ENCODE data around the gene LAGE3.

LAGE3 gene

DNA sequence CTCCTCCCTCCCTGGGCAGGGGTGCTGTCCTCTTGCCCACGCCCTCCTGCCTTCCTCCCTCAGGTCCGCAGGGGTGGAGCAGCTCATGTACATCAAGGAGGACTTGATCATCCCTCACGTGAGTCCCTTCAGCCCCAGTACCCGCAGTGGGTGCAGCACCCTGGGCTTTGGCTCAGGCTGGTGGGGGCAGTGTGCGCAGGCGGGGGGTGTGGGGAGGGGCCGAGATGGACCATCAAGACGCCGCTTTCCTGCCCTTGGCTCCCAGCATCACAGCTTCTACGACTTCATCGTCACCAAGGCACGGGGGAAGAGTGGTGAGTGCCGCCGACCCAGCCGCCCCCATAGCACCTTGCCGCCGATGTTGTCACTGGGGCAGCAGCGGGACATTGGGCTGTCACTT is 29.5 kb downstream of the LAGE3 start:
- peaks cover 20% of the 10 kb centered on the region for H3K9me3 Mint-ChIP-seq
- no peaks in the 10 kb centered on the region for H3K4me1 Mint-ChIP-seq
- no peaks in the 10 kb centered on the region for H3K27me3 Mint-ChIP-seq (ENCODE audit: low read depth)
- no peak overlapping the region for H3K4me3 Mint-ChIP-seq
- no peak overlapping the region for H3K27ac Mint-ChIP-seq
- peaks cover 21% of the 10 kb centered on the region for H3K36me3 Mint-ChIP-seq (ENCODE audit: low read depth)
- no peak for TF ChIP-seq CTCF (IDR thresholded peaks at IDR 0.05; ENCODE audit: unreplicated experiment in 3 of 3)

- H3K36me3 Mint-ChIP-seq (ENCODE audit: low read depth) = peaks cover 15% of the 10 kb centered on the region
- TF ChIP-seq CTCF (IDR thresholded peaks at IDR 0.05; ENCODE audit: unreplicated experiment in 3 of 3) = no peak
- H3K4me1 Mint-ChIP-seq = no peaks in the 10 kb centered on the region
- H3K27ac Mint-ChIP-seq = no peak overlapping the region
- H3K9me3 Mint-ChIP-seq = peaks cover 15% of the 10 kb centered on the region
- H3K4me3 Mint-ChIP-seq = no peak overlapping the region
- H3K27me3 Mint-ChIP-seq (ENCODE audit: low read depth) = no peaks in the 10 kb centered on the region
Observed at GRCh38 chrX:154448484-154448883, 30.6 kb downstream of the LAGE3 start.

DNA sequence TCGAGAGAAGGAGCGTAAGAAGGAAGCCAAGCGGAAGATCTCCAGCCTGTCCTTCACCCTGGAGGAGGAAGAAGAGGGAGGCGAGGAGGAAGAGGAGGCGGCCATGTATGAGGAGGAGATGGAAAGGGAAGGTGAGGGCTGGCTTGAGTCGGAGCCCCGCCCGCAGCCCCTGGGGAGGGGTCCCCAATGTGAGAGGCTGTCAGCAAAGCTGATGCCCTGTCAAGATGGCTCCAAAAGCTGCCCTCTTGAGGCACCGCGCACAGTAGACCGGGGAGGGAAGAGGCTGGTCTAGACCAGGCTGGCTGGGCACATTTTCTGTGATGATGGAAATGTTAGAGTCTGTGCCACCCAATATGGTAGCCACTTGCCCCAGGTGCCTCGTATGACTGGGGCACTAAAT is 32.7 kb downstream of the LAGE3 start:
- no peak for TF ChIP-seq CTCF (IDR thresholded peaks at IDR 0.05; ENCODE audit: unreplicated experiment in 3 of 3)
- peaks cover 13% of the 10 kb centered on the region for H3K9me3 Mint-ChIP-seq
- no peaks in the 10 kb centered on the region for H3K4me1 Mint-ChIP-seq
- peaks cover 9% of the 10 kb centered on the region for H3K36me3 Mint-ChIP-seq (ENCODE audit: low read depth)
- peak overlapping the region; percentile 49 to 66 (median 51) for H3K4me3 Mint-ChIP-seq
- H3K27ac Mint-ChIP-seq = no peak overlapping the region
- no peaks in the 10 kb centered on the region for H3K27me3 Mint-ChIP-seq (ENCODE audit: low read depth)

GRCh38 chrX:154445776-154446175 is 33.3 kb downstream of the LAGE3 start:
- no peak overlapping the region for H3K27ac Mint-ChIP-seq
- H3K4me3 Mint-ChIP-seq = peak overlapping the region; percentile 49 to 66 (median 51)
- no peaks in the 10 kb centered on the region for H3K4me1 Mint-ChIP-seq
- H3K9me3 Mint-ChIP-seq = peaks cover 13% of the 10 kb centered on the region
- H3K27me3 Mint-ChIP-seq (ENCODE audit: low read depth) = no peaks in the 10 kb centered on the region
- no peak for TF ChIP-seq CTCF (IDR thresholded peaks at IDR 0.05; ENCODE audit: unreplicated experiment in 3 of 3)
- peaks cover 9% of the 10 kb centered on the region for H3K36me3 Mint-ChIP-seq (ENCODE audit: low read depth)

DNA sequence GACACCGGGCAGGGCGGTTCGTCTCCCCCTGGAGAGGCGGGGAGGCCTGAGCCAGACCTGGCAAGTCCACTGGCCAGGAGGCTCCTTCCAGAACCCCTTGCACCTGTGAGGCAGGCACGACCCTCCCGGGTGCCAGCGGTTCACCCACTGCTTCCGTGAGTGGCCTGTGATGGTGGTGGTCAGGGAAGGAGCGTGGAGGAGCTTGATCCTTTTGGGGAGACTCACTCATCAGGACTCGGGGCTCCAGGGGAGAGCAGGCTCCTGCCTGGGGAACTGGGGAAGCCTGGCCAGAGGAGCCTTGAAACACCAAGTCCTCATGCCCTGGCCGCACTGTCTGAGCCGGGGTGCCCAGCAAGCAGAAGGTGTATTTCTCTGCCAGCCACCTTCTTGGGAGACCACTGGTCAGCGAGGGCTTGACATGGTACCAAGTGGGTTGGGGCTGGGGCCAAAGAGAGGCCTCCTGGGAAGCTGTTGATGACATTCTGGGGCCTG is 34.3 kb downstream of the LAGE3 start:
- H3K4me3 Mint-ChIP-seq = peak overlapping the region; percentile 24 to 34 (median 32)
- no peaks in the 10 kb centered on the region for H3K4me1 Mint-ChIP-seq
- H3K36me3 Mint-ChIP-seq (ENCODE audit: low read depth) = peaks cover 11% of the 10 kb centered on the region
- H3K27ac Mint-ChIP-seq = no peak overlapping the region
- H3K27me3 Mint-ChIP-seq (ENCODE audit: low read depth) = no peaks in the 10 kb centered on the region
- H3K9me3 Mint-ChIP-seq = peaks cover 13% of the 10 kb centered on the region
- no peak for TF ChIP-seq CTCF (IDR thresholded peaks at IDR 0.05; ENCODE audit: unreplicated experiment in 3 of 3)

DNA sequence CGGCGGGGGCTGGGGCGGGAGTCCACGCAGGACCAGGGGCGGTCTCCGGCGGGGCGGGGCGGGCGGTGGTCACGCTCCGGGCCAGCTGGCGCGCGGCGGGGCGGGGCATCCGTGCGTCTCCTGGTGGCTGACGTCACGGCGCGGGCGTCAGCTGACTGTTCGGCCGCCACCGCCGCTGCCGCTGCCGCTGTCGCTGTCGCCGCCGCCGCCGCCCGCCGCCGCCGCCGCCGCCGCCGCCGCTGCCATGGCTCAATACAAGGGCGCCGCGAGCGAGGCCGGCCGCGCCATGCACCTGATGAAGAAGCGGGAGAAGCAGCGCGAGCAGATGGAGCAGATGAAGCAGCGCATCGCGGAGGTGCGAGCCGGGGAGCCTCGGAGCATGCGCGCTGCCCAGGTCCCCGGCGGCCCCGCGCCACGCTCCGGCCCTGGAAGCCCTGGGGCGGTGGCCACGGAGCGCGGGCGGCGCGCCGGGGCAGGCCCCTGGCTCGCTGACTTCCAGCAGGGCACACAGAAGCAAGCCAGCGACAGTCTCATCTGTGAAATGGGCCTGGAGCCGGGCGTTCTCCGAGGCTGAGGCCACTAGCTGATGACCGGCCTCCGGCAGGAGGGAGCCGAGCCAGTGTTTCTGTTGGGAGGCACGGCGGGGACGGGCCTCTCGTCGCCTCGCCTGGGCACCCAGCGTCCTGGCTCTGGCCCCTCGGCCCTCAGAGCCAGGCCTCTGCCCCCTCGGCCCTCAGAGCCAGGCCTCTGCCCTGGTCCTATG is 34.9 kb downstream of the LAGE3 start, which contains the start of gene FAM50A:
TSS of gene FAM50A (plus strand) at position 150 of the 763 bp plus-strand sequence. CDS start at position 245, 95 bp downstream.
- peaks cover 13% of the 10 kb centered on the region for H3K9me3 Mint-ChIP-seq

More for the DNA sequence above, 34.9 kb downstream of the LAGE3 start, which contains the start of gene FAM50A:
- Mint-ChIP-seq H3K36me3 (ENCODE audit: low read depth) (peaks cover 12% of the 10 kb centered on the region), H3K4me3 (peak within 1 kb of the TSS; percentile 79 to 84 (median 82)), H3K27me3 (ENCODE audit: low read depth) (no peaks in the 10 kb centered on the region), H3K27ac (peak within 1 kb of the TSS; percentile 31 to 72 (median 42)), H3K4me1 (no peaks in the 10 kb centered on the region)
- TF ChIP-seq CTCF (IDR thresholded peaks at IDR 0.05; ENCODE audit: unreplicated experiment in 3 of 3) = no peak
